OCI-LY7 (cell line): ENCODE measurements around the gene KCNK13. TPM values are rescaled to one million over a fixed set of nuclear protein-coding genes. Genes with fewer than 3 reads are reported as not detected.
"Not testable (repeated sequence)": the region's sequence is repeated elsewhere in the genome, so short reads cannot be mapped to it uniquely, and the experiment has no call there.

ENCODE experiments used
- BruUV-seq: library from RNA; stranded (reverse); fragments of 400-500 nt; replicated peaks from 2 replicates; lab custom pipeline; 2021; lab: Mats Ljungman, UMichigan
- CTCF ChIA-PET: fragments of 300-600 bp; sonication (Branson Sonifier 250); formaldehyde crosslinking; loops from one replicate; lab custom pipeline; 2022; ENCODE audit warnings: antibody characterized with exemption; ENCODE audit not compliant: unreplicated experiment; lab: Charles Lee
- POLR2A ChIA-PET: fragments of 300-600 bp; sonication (Branson Sonifier 250); formaldehyde crosslinking; loops from one replicate; lab custom pipeline; 2022; ENCODE audit warnings: antibody characterized with exemption; lab: Charles Lee
- DNase-seq: peaks from one replicate; pipeline ENCODE4 v3.0.0-alpha.2; 2015; ENCODE audit warnings: low spot score
- H2AFZ ChIP-seq: fragments of 200-600 bp; sonication (generic), shearing (Covaris generic); 2 replicates; pipeline ENCODE4 v1.6.1; 2014; ENCODE audit warnings: mild to moderate bottlenecking, antibody characterized with exemption, low read length, moderate library complexity
- H3K27ac ChIP-seq: fragments of 200-600 bp; sonication (generic); 2 replicates; pipeline ENCODE4 v1.5.1; 2014; ENCODE audit warnings: mixed run types, low read depth, mild to moderate bottlenecking, moderate library complexity, low read length, inconsistent platforms; ENCODE audit not compliant: poor library complexity, severe bottlenecking
- H3K36me3 ChIP-seq: fragments of 200-600 bp; sonication (generic); 2 replicates; pipeline ENCODE4 v1.6.1; 2014; ENCODE audit warnings: mild to moderate bottlenecking, antibody characterized with exemption, low read length, moderate library complexity, mixed read lengths; ENCODE audit not compliant: insufficient read depth
- H3K4me1 ChIP-seq: fragments of 200-600 bp; sonication (generic); 2 replicates; pipeline ENCODE4 v1.5.1; 2014; ENCODE audit warnings: mild to moderate bottlenecking, low read length; ENCODE audit not compliant: insufficient read depth, poor library complexity, severe bottlenecking
- H3K4me2 ChIP-seq: fragments of 200-600 bp; sonication (generic); 2 replicates; pipeline ENCODE4 v1.6.1; 2014; ENCODE audit warnings: mild to moderate bottlenecking, low read length
- H3K4me3 ChIP-seq: fragments of 200-600 bp; sonication (generic); 2 replicates; pipeline ENCODE4 v1.5.1; 2014; ENCODE audit warnings: mild to moderate bottlenecking, low read depth, low read length; ENCODE audit not compliant: poor library complexity, severe bottlenecking
- H3K79me2 ChIP-seq: fragments of 200-600 bp; sonication (generic); 2 replicates; pipeline ENCODE4 v1.6.1; 2016; ENCODE audit warnings: low read depth, mild to moderate bottlenecking, low read length, moderate library complexity, mixed read lengths; ENCODE audit not compliant: insufficient read depth
- H3K9me2 ChIP-seq: fragments of 200-600 bp; sonication (generic); 2 replicates; pipeline ENCODE4 v1.6.1; 2016; ENCODE audit warnings: mild to moderate bottlenecking, low read length, mixed read lengths; ENCODE audit not compliant: insufficient read depth
- H3K9me3 ChIP-seq: fragments of 200-600 bp; sonication (generic); 2 replicates; pipeline ENCODE4 v1.6.1; 2014; ENCODE audit warnings: mild to moderate bottlenecking, mixed run types, low read length, mixed read lengths
- H4K20me1 ChIP-seq: fragments of 200-600 bp; sonication (generic); 2 replicates; pipeline ENCODE4 v1.6.1; 2014; ENCODE audit warnings: mild to moderate bottlenecking, antibody characterized with exemption, low read length, moderate library complexity, mixed read lengths; ENCODE audit not compliant: insufficient read depth
- EZH2phosphoT487 ChIP-seq: fragments of 200-600 bp; sonication (generic); IDR thresholded peaks from 2 replicates; pipeline ENCODE4 v1.6.1; 2018; ENCODE audit warnings: low read depth, borderline replicate concordance, mild to moderate bottlenecking, mixed run types, antibody characterized with exemption, low read length, moderate library complexity, mixed read lengths
- intact Hi-C: fragments of 100-400 bp; cut with micrococcal nuclease; formaldehyde crosslinking; loops from one replicate; pipeline ENCODE4 v1.10.0; 2022; ENCODE audit not compliant: unreplicated experiment
- total RNA-seq, 2 experiments: library from RNA; depleted of rRNA in 1 of 2; stranded (reverse); fragments of >200 nt in 1 of 2; shearing (Covaris generic) in 1 of 2; gene quantifications; 2 replicates each; pipeline ENCODE4 v1.2.3, GENCODE V29; 2014 to 2022
- TF ChIP-seq, protein P1 (sequence below): fragments of 200-600 bp; sonication (generic); conservative IDR thresholded peaks from 2 replicates; pipeline ENCODE4 v1.5.1; 2014; ENCODE audit warnings: mild to moderate bottlenecking, antibody characterized with exemption, low read length, moderate library complexity, mixed read lengths

KCNK13 gene
- total RNA-seq, 2 experiments from 2014 or later, result not detected

DNA sequence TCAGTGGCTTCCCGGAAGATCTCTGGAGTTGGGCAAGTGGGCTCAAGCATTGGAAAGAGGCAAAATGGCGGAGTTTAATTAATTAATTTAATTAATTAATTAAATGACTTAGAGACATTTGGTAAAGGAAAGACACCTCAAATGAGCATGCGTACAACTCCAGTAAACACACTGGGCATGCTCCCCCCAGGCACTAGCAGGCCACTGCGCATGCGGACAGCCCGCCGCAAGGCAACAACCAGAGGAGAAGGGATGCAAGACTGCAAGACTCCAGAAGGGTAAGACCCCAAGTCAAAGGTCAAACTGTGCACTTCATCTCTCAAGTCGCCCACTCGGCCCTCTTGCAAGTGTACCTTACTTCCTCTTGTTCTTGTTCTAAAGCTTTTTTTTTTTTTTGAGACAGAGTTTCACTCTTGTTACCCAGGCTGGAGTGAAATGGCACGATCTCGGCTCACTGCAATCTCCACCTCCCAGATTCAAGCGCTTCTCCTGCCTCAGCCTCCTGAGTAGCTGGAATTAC is 136.8 kb downstream of the KCNK13 start:
- Histone ChIP-seq H3K27ac (no peak overlapping the region), H3K79me2 (no peaks in the 10 kb centered on the region), H3K9me3 (no peaks in the 10 kb centered on the region), H4K20me1 (no peaks in the 10 kb centered on the region), H3K9me2 (no peaks in the 10 kb centered on the region), H2AFZ (no peak overlapping the region), H3K4me2 (no peak overlapping the region), H3K4me3 (no peak overlapping the region), H3K4me1 (no peaks in the 10 kb centered on the region), H3K36me3 (no peaks in the 10 kb centered on the region)
- no peak for TF ChIP-seq EZH2phosphoT487
- TF ChIP-seq, protein P1, sequence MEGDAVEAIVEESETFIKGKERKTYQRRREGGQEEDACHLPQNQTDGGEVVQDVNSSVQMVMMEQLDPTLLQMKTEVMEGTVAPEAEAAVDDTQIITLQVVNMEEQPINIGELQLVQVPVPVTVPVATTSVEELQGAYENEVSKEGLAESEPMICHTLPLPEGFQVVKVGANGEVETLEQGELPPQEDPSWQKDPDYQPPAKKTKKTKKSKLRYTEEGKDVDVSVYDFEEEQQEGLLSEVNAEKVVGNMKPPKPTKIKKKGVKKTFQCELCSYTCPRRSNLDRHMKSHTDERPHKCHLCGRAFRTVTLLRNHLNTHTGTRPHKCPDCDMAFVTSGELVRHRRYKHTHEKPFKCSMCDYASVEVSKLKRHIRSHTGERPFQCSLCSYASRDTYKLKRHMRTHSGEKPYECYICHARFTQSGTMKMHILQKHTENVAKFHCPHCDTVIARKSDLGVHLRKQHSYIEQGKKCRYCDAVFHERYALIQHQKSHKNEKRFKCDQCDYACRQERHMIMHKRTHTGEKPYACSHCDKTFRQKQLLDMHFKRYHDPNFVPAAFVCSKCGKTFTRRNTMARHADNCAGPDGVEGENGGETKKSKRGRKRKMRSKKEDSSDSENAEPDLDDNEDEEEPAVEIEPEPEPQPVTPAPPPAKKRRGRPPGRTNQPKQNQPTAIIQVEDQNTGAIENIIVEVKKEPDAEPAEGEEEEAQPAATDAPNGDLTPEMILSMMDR, result no peak
- intact Hi-C loops, result no loop called here
- POLR2A ChIA-PET, result no interaction called here
- CTCF ChIA-PET, result no interaction called here
- BruUV-seq, result no TSS peak
- DNase-seq, result no peak

DNA sequence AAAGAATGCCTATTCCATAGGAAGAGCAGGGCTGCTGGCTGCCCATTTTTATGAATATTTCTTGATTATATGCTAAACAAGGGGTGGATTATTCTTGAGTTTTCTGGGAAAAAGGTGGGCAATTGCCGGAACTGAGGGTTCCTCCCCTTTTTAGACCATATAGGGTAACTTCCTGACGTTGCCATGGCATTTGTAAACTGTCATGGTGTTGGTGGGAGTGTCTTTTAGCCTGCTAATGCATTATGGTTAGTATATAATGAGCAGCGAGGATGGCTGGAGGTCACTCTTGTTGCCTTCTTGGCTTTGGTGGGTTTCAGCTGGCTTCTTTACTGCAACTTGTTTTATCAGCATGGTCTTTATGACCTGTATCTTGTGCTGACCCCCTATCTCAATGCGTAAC is 138.8 kb downstream of the KCNK13 start:
- intact Hi-C loops, H2AFZ ChIP-seq, H3K4me1 ChIP-seq, H3K4me3 ChIP-seq, H3K36me3 ChIP-seq, DNase-seq, CTCF ChIA-PET, H3K27ac ChIP-seq, H3K79me2 ChIP-seq, BruUV-seq, H3K4me2 ChIP-seq, H3K9me2 ChIP-seq, POLR2A ChIA-PET, H3K9me3 ChIP-seq, H4K20me1 ChIP-seq: not testable (repeated sequence)

DNA sequence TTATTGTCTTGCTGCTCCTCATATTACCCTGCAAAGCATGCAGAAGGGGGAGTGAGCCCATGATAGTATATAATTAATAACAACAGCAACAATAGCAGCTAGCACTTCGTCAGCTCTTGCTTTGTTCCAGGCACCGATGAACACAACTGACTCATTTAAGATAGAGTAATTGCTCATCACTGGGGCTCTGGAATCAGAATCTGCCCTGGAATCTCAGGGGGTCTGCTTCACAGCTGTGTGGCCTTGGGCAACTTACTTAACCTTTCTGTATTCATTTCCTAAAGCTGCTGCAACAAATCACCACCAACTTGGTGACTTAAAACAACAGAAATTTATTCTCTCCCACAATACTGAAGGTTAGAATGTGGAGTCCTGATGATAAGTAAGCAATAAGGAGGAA is 139.6 kb downstream of the KCNK13 start:
- Histone ChIP-seq H3K4me2 (no peak overlapping the region), H3K9me2 (no peaks in the 10 kb centered on the region), H2AFZ (no peak overlapping the region), H3K4me3 (no peak overlapping the region), H4K20me1 (no peaks in the 10 kb centered on the region), H3K27ac (no peak overlapping the region), H3K9me3 (no peaks in the 10 kb centered on the region), H3K79me2 (no peaks in the 10 kb centered on the region), H3K36me3 (no peaks in the 10 kb centered on the region), H3K4me1 (no peaks in the 10 kb centered on the region)
- ChIA-PET CTCF (interaction anchor here (0.5 kb wide), 1 partner anchor 1595 kb away, joined by 3 read pairs; no protein-coding TSS in a partner anchor), POLR2A (interaction anchor here (0.7 kb wide), 1 partner anchor 428 kb away, joined by 3 read pairs; no protein-coding TSS in a partner anchor)
- TF ChIP-seq EZH2phosphoT487, result no peak
- TF ChIP-seq, protein P1, result no peak
- DNase-seq, result no peak
- intact Hi-C loops, result no loop called here
- BruUV-seq, result no TSS peak
